HCT116 (cell line): ENCODE data around the gene AOPEP. TPM values are rescaled to one million over a fixed set of nuclear protein-coding genes. Genes with fewer than 3 reads are reported as not detected.

ENCODE experiments used
- ATAC-seq: fragments of 200-7000 bp; cut with Tn5 transposase; 2 replicates; pipeline ENCODE4 v1.9.1; 2020; ENCODE audit warnings: mild to moderate bottlenecking, moderate library complexity
- BruUV-seq: library from RNA; stranded (reverse); fragments of 400-500 nt; replicated peaks from 2 replicates; lab custom pipeline; 2021; lab: Mats Ljungman, UMichigan
- CTCF ChIA-PET: fragments of 300-600 bp; sonication (Branson Sonifier 250); formaldehyde crosslinking; loops from one replicate; lab custom pipeline; 2021; ENCODE audit warnings: antibody characterized with exemption; lab: Charles Lee
- POLR2A ChIA-PET: fragments of 300-600, 350-600 bp; sonication (Branson Sonifier 250); formaldehyde crosslinking; loops from one replicate; lab custom pipeline; 2021; ENCODE audit warnings: antibody characterized with exemption; lab: Charles Lee
- RAD21 ChIA-PET, 2 experiments: fragments of 300-600 bp; sonication (Branson Sonifier 250); formaldehyde crosslinking; loops; one replicate each; lab custom pipeline; 2023; ENCODE audit warnings: low total read pairs in 2 of 2; ENCODE audit not compliant: uncharacterized antibody in 2 of 2, unreplicated experiment in 2 of 2, low non-redundant PET in 1 of 2; lab: Charles Lee
- DNase-seq: peaks from one replicate; pipeline ENCODE4 v3.0.0-alpha.2; 2010; ENCODE audit warnings: low read depth, low spot score
- H2AFZ ChIP-seq: fragments of 200-600 bp; shearing (Covaris generic), sonication (generic); 2 replicates; pipeline ENCODE4 v1.6.1; 2017; ENCODE audit warnings: low read depth, mixed run types, mixed read lengths, antibody characterized with exemption, low read length; ENCODE audit not compliant: poor library complexity, severe bottlenecking
- H3K27ac ChIP-seq: 2 replicates; pipeline ENCODE4 v1.5.1; 2012; ENCODE audit warnings: low read depth, low read length
- H3K27me3 ChIP-seq: fragments of 200-600 bp; sonication (generic); 2 replicates; pipeline ENCODE4 v1.6.1; 2016; ENCODE audit warnings: mixed run types, low read length, mixed read lengths; ENCODE audit not compliant: insufficient read depth
- H3K36me3 ChIP-seq, 2 experiments: fragments of 200-500 bp in 1 of 2; fragments of 200-600 bp in 1 of 2; sonication (Bioruptor generic) in 1 of 2; sonication (generic) in 1 of 2; 2 replicates each; pipeline versions ENCODE4 v1.5.1 to v1.6.1; 2014 to 2016; ENCODE audit warnings: low read length in 2 of 2, inconsistent platforms in 1 of 2, mixed read lengths in 1 of 2, mixed run types in 1 of 2; ENCODE audit not compliant: insufficient read depth in 2 of 2, control insufficient read depth in 1 of 2
- H3K4me1 ChIP-seq, 2 experiments: fragments of 200-600 bp in 1 of 2; sonication (generic) in 1 of 2; 2 replicates each; pipeline versions ENCODE4 v1.5.1 to v1.6.1; 2012 to 2017; ENCODE audit warnings: low read length in 2 of 2, inconsistent platforms in 1 of 2, mild to moderate bottlenecking in 1 of 2, mixed read lengths in 1 of 2, mixed run types in 1 of 2, moderate library complexity in 1 of 2; ENCODE audit not compliant: insufficient read depth in 2 of 2, control insufficient read depth in 1 of 2
- H3K4me2 ChIP-seq: fragments of 200-600 bp; sonication (generic); 2 replicates; pipeline ENCODE4 v1.6.1; 2017; ENCODE audit warnings: mixed run types, low read length, mixed read lengths
- H3K4me3 ChIP-seq, 2 experiments: fragments of 200-600 bp in 1 of 2; sonication (generic) in 1 of 2; replicated peaks in 1 of 2; 2 replicates each; pipeline ENCODE4 v1.5.1; 2011 to 2016; ENCODE audit warnings: low read length in 2 of 2, control low read depth in 1 of 2, low read depth in 1 of 2, mild to moderate bottlenecking in 1 of 2, mixed read lengths in 1 of 2, mixed run types in 1 of 2
- H3K79me2 ChIP-seq: fragments of 200-600 bp; sonication (generic); 2 replicates; pipeline ENCODE4 v1.6.1; 2017; ENCODE audit warnings: mild to moderate bottlenecking, mixed run types, low read length, moderate library complexity, mixed read lengths; ENCODE audit not compliant: insufficient read depth
- H3K9ac ChIP-seq: fragments of 200-600 bp; sonication (generic); 2 replicates; pipeline ENCODE4 v1.6.1; 2016; ENCODE audit warnings: low read length, mixed read lengths
- H3K9me2 ChIP-seq: fragments of 200-600 bp; sonication (generic), shearing (Covaris generic); 2 replicates; pipeline ENCODE4 v1.6.1; 2017; ENCODE audit warnings: mixed run types, mild to moderate bottlenecking, moderate library complexity; ENCODE audit not compliant: insufficient read depth
- H3K9me3 ChIP-seq, 2 experiments: fragments of 200-500 bp in 1 of 2; fragments of 200-600 bp in 1 of 2; sonication (Bioruptor generic) in 1 of 2; sonication (generic) in 1 of 2; 2 replicates each; pipeline ENCODE4 v1.6.1; 2014 to 2017; ENCODE audit warnings: low read length in 2 of 2, mixed read lengths in 2 of 2, inconsistent platforms in 1 of 2, low read depth in 1 of 2, mild to moderate bottlenecking in 1 of 2, mixed run types in 1 of 2, moderate library complexity in 1 of 2; ENCODE audit not compliant: control insufficient read depth in 1 of 2, insufficient read depth in 1 of 2
- H4K20me1 ChIP-seq: fragments of 200-600 bp; sonication (generic), shearing (Covaris generic); 2 replicates; pipeline ENCODE4 v1.6.1; 2017; ENCODE audit warnings: mixed run types, mild to moderate bottlenecking, moderate library complexity; ENCODE audit not compliant: insufficient read depth
- CBX3 ChIP-seq: IDR thresholded peaks from 2 replicates; pipeline ENCODE4 v1.6.1; 2012; ENCODE audit warnings: low read depth
- EZH2 ChIP-seq: fragments of 200-600 bp; sonication (generic); IDR thresholded peaks from 2 replicates; pipeline ENCODE4 v1.6.1; 2017; ENCODE audit warnings: antibody characterized with exemption, mixed run types
- FOSL1 ChIP-seq: IDR thresholded peaks from 2 replicates; pipeline ENCODE4 v1.6.1; 2012; ENCODE audit warnings: low read depth
- JUND ChIP-seq: IDR thresholded peaks from 2 replicates; pipeline ENCODE4 v1.6.1; 2012
- POLR2A ChIP-seq: IDR thresholded peaks from 2 replicates; pipeline ENCODE4 v1.7.0; 2011; ENCODE audit warnings: borderline replicate concordance; ENCODE audit not compliant: insufficient read depth, insufficient read length; ENCODE audit errors: extremely low read depth
- POLR2AphosphoS5 ChIP-seq: IDR thresholded peaks from 2 replicates; pipeline ENCODE4 v1.6.1; 2011; ENCODE audit warnings: mild to moderate bottlenecking, low read depth, low read length, moderate library complexity
- SP1 ChIP-seq: IDR thresholded peaks from 2 replicates; pipeline ENCODE4 v1.6.1; 2012; ENCODE audit warnings: low read depth
- SRF ChIP-seq: IDR thresholded peaks from 2 replicates; pipeline ENCODE4 v1.6.1; 2012; ENCODE audit warnings: low read depth
- YY1 ChIP-seq: IDR thresholded peaks from 2 replicates; pipeline ENCODE4 v1.6.1; 2011; ENCODE audit warnings: low read length, low read depth, moderate library complexity, mild to moderate bottlenecking; ENCODE audit not compliant: insufficient replicate concordance; ENCODE audit errors: extremely low read depth
- ZFX ChIP-seq: fragments of 450-650 bp; IDR thresholded peaks from 2 replicates; pipeline ENCODE4 v1.6.1; 2017
- intact Hi-C: fragments of 100-400 bp; cut with micrococcal nuclease; formaldehyde crosslinking; loops from 2 replicates; pipeline ENCODE4 v1.10.0; 2022
- total RNA-seq: library from RNA; stranded (reverse); gene quantifications from one replicate; pipeline ENCODE4 v1.2.1, GENCODE V29; 2021; ENCODE audit not compliant: unreplicated experiment
- TF ChIP-seq, protein P1 (sequence below), 3 experiments: fragments of 200-600 bp in 1 of 3; sonication (generic) in 1 of 3; IDR thresholded peaks in 2 of 3; conservative IDR thresholded peaks in 1 of 3; 2 replicates each; pipeline ENCODE4 v1.5.1; 2012 to 2017; ENCODE audit warnings: low read depth in 2 of 3, low read length in 2 of 3, antibody characterized with exemption in 1 of 3, borderline replicate concordance in 1 of 3, control low read depth in 1 of 3, mild to moderate bottlenecking in 1 of 3, mixed read lengths in 1 of 3, mixed run types in 1 of 3, moderate library complexity in 1 of 3; ENCODE audit not compliant: insufficient read depth in 1 of 3
- TF ChIP-seq, protein P2 (sequence below): IDR thresholded peaks from 2 replicates; pipeline ENCODE4 v1.6.1; 2012; ENCODE audit warnings: low read depth
- TF ChIP-seq, protein P3 (sequence below): IDR thresholded peaks from 2 replicates; pipeline ENCODE4 v1.6.1; 2012

Gene AOPEP
- total RNA-seq, 1 experiment from 2014 or later: 15.1 TPM

DNA sequence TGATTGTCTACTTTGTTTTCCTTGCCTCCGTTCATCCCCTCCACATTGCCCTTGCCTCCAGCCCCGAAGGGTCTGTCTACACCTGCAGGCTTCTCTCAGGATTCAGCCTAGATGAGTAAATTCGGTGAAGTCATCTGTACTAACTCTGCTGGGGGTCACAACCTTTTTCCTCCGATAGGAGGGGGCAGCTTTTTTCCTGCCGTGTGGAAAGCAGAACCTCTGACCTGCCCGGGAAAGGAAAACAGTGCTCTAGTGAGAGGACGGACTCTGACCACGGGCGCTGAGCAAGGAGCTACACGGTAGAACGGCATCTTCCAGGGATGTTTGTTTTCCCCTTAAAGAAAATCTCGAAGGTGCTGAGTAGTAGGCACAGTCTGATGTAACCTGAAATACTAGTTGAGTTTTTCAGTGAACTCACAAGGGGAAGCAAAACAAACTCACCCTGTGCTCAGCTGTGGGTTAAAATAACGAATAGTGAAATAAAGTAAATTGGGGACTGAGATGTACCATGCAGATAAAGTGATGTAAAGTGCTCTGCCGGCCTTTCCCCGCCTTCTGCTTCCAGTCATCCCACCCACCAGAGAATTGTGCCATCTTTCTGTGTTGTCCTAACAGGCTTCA lies 281.8 kb downstream of the AOPEP start:
- H3K9me2 ChIP-seq: no peaks in the 10 kb centered on the region
- H3K9me3 ChIP-seq: no peaks in the 10 kb centered on the region
- H3K4me2 ChIP-seq: no peak overlapping the region
- RAD21 ChIA-PET: no interaction called here
- no peak for TF ChIP-seq FOSL1
- TF ChIP-seq CBX3: no peak
- TF ChIP-seq SRF: no peak
- no peak for TF ChIP-seq JUND
- no peak for TF ChIP-seq SP1
- TF ChIP-seq, all 23 proteins: peak for 0
- Histone ChIP-seq H3K9ac (no peak overlapping the region), H3K36me3 (no peaks in the 10 kb centered on the region), H3K27me3 (no peaks in the 10 kb centered on the region), H3K27ac (no peak overlapping the region), H2AFZ (no peak overlapping the region), H3K4me1 (peaks cover 5 to 19% of the 10 kb centered on the region in 2 experiments), H4K20me1 (no peaks in the 10 kb centered on the region), H3K79me2 (no peaks in the 10 kb centered on the region), H3K4me3 (no peak overlapping the region)
- CTCF ChIA-PET: no interaction called here
- no peak for ATAC-seq
- POLR2A ChIA-PET: no interaction called here
- no TSS peak for BruUV-seq
- DNase-seq: no peak
- intact Hi-C loops: loop anchor here (5.0 kb wide), 1 partner anchor 226 kb away; no protein-coding TSS in a partner anchor

DNA sequence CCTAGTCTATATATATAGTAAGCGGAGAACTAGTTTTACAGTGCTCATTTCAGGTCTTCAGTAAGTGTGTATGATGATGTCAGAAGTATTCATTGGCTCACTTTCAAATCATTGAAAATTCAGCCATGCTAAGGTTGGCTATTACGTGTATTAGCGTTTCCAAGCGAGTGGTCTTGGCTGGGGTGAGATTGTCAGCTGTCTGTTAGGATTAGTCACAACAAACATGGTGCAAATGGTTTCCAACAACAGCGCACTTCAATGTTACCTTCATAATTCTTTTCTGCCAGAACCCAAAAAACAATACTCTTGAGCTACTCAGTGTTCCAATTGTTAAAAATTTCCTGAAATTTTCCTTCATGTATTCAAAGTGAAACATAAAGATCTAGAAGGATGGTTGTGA lies 283.0 kb downstream of the AOPEP start:
- RAD21 ChIA-PET: no interaction called here
- Histone ChIP-seq H3K79me2 (no peaks in the 10 kb centered on the region), H3K36me3 (no peaks in the 10 kb centered on the region), H3K27ac (no peak overlapping the region), H3K9me2 (no peaks in the 10 kb centered on the region), H3K9ac (no peak overlapping the region), H3K4me1 (peaks cover 0 to 12% of the 10 kb centered on the region in 2 experiments; a peak in 2 of 4 replicates), H3K4me2 (no peak overlapping the region), H3K9me3 (no peaks in the 10 kb centered on the region), H4K20me1 (no peaks in the 10 kb centered on the region), H3K27me3 (no peaks in the 10 kb centered on the region), H2AFZ (no peak overlapping the region), H3K4me3 (no peak overlapping the region)
- POLR2A ChIA-PET: no interaction called here
- ATAC-seq (no peak), DNase-seq (no peak)
- intact Hi-C loops: loop anchor here (5.0 kb wide), 1 partner anchor 227 kb away; no protein-coding TSS in a partner anchor
- CTCF ChIA-PET: no interaction called here
- no TSS peak for BruUV-seq
- no peak for TF ChIP-seq POLR2AphosphoS5
- no peak for TF ChIP-seq ZFX
- TF ChIP-seq, protein P1, sequence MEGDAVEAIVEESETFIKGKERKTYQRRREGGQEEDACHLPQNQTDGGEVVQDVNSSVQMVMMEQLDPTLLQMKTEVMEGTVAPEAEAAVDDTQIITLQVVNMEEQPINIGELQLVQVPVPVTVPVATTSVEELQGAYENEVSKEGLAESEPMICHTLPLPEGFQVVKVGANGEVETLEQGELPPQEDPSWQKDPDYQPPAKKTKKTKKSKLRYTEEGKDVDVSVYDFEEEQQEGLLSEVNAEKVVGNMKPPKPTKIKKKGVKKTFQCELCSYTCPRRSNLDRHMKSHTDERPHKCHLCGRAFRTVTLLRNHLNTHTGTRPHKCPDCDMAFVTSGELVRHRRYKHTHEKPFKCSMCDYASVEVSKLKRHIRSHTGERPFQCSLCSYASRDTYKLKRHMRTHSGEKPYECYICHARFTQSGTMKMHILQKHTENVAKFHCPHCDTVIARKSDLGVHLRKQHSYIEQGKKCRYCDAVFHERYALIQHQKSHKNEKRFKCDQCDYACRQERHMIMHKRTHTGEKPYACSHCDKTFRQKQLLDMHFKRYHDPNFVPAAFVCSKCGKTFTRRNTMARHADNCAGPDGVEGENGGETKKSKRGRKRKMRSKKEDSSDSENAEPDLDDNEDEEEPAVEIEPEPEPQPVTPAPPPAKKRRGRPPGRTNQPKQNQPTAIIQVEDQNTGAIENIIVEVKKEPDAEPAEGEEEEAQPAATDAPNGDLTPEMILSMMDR (IDR thresholded peaks at IDR 0.05 in 2 of 3, conservative IDR thresholded peaks at IDR 0.05 in 1 of 3; ENCODE audit: borderline replicate concordance in 1 of 3, insufficient read depth in 1 of 3, low read depth in 2 of 3, low read length in 2 of 3): no peak
- no peak for TF ChIP-seq EZH2
- no peak for TF ChIP-seq SRF
- TF ChIP-seq, protein P2, sequence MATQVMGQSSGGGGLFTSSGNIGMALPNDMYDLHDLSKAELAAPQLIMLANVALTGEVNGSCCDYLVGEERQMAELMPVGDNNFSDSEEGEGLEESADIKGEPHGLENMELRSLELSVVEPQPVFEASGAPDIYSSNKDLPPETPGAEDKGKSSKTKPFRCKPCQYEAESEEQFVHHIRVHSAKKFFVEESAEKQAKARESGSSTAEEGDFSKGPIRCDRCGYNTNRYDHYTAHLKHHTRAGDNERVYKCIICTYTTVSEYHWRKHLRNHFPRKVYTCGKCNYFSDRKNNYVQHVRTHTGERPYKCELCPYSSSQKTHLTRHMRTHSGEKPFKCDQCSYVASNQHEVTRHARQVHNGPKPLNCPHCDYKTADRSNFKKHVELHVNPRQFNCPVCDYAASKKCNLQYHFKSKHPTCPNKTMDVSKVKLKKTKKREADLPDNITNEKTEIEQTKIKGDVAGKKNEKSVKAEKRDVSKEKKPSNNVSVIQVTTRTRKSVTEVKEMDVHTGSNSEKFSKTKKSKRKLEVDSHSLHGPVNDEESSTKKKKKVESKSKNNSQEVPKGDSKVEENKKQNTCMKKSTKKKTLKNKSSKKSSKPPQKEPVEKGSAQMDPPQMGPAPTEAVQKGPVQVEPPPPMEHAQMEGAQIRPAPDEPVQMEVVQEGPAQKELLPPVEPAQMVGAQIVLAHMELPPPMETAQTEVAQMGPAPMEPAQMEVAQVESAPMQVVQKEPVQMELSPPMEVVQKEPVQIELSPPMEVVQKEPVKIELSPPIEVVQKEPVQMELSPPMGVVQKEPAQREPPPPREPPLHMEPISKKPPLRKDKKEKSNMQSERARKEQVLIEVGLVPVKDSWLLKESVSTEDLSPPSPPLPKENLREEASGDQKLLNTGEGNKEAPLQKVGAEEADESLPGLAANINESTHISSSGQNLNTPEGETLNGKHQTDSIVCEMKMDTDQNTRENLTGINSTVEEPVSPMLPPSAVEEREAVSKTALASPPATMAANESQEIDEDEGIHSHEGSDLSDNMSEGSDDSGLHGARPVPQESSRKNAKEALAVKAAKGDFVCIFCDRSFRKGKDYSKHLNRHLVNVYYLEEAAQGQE: no peak
- no peak for TF ChIP-seq YY1
- TF ChIP-seq, protein P3, sequence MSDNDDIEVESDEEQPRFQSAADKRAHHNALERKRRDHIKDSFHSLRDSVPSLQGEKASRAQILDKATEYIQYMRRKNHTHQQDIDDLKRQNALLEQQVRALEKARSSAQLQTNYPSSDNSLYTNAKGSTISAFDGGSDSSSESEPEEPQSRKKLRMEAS: no peak
- TF ChIP-seq SP1: no peak
- no peak for TF ChIP-seq JUND
- no peak for TF ChIP-seq POLR2A
- TF ChIP-seq, all 23 proteins: peak for 0
